Measurements from ENCODE around the gene LAMA4.

Gene LAMA4

GRCh38 chr6:112258642-112259336 is 4.4 kb upstream of the LAMA4 start:
- no peak for TF ChIP-seq YY1 (IDR thresholded peaks at IDR 0.05; ENCODE audit: insufficient read depth, insufficient read length)
- TF ChIP-seq ZNF274 (IDR thresholded peaks at IDR 0.05; ENCODE audit: low read depth, low read length): no peak
- no peak for TF ChIP-seq SUZ12 (IDR thresholded peaks at IDR 0.05; ENCODE audit: extremely low read depth, insufficient read depth, insufficient read length)
- no peak for DNase-seq (ENCODE audit: low read depth, low spot score)
- no peaks in the 10 kb centered on the region for H3K9me3 ChIP-seq (ENCODE audit: insufficient read depth, low read length)

GRCh38 chr6:112257178-112257855 is 3.0 kb upstream of the LAMA4 start:
- no peak overlapping the region for H3K4me3 ChIP-seq (ENCODE audit: insufficient read length, low read depth)
- no peak for TF ChIP-seq YY1 (IDR thresholded peaks at IDR 0.05; ENCODE audit: insufficient read depth, insufficient read length)
- TF ChIP-seq SUZ12 (IDR thresholded peaks at IDR 0.05; ENCODE audit: extremely low read depth, insufficient read depth, insufficient read length): no peak
- no peak for TF ChIP-seq ZNF274 (IDR thresholded peaks at IDR 0.05; ENCODE audit: low read depth, low read length)
- no peaks in the 10 kb centered on the region for H3K36me3 ChIP-seq (ENCODE audit: insufficient read depth, insufficient read length, low read length)
- no peaks in the 10 kb centered on the region for H3K9me3 ChIP-seq (ENCODE audit: insufficient read depth, low read length)
- H3K4me1 ChIP-seq (ENCODE audit: insufficient read depth, insufficient read length): no peaks in the 10 kb centered on the region
- H3K9ac ChIP-seq (ENCODE audit: insufficient read length, low read depth): no peak overlapping the region
- peaks cover 34% of the 10 kb centered on the region for H3K27me3 ChIP-seq (ENCODE audit: insufficient read depth, insufficient read length)
- no peak for DNase-seq (ENCODE audit: low read depth, low spot score)

More at GRCh38 chr6:112258642-112259336, 4.4 kb upstream of the LAMA4 start:
- H3K36me3 ChIP-seq (ENCODE audit: insufficient read depth, insufficient read length, low read length): no peaks in the 10 kb centered on the region
- H3K4me3 ChIP-seq (ENCODE audit: insufficient read length, low read depth): no peak overlapping the region
- H3K27me3 ChIP-seq (ENCODE audit: insufficient read depth, insufficient read length): peaks cover 19% of the 10 kb centered on the region
- no peak overlapping the region for H3K9ac ChIP-seq (ENCODE audit: insufficient read length, low read depth)
- H3K4me1 ChIP-seq (ENCODE audit: insufficient read depth, insufficient read length): no peaks in the 10 kb centered on the region

DNA sequence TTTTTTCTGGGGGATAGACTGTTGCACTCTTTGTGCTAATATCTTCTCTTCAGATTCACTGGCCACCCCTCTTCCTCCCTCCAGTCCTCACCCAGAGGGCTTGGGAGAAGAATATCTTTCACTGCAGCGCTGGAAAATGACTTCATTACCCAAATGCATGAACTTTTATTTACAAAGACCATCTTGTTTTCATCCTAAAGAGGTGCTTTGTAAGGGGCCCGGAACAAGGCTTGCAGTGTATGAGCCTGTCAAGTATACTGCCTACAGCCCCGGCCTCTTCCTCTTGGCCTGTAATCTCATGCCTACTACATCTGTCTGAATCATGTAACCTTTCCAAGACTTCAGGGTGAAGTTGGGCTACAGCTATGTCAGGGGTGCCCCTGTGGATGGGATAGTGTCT is 554 bp upstream of the LAMA4 start:
- no peak for TF ChIP-seq YY1 (IDR thresholded peaks at IDR 0.05; ENCODE audit: insufficient read depth, insufficient read length)
- no peak for TF ChIP-seq SUZ12 (IDR thresholded peaks at IDR 0.05; ENCODE audit: extremely low read depth, insufficient read depth, insufficient read length)
- TF ChIP-seq ZNF274 (IDR thresholded peaks at IDR 0.05; ENCODE audit: low read depth, low read length): no peak
- Histone ChIP-seq H3K9me3 (ENCODE audit: insufficient read depth, low read length) (no peaks in the 10 kb centered on the region), H3K36me3 (ENCODE audit: insufficient read depth, insufficient read length, low read length) (no peaks in the 10 kb centered on the region), H3K4me1 (ENCODE audit: insufficient read depth, insufficient read length) (no peaks in the 10 kb centered on the region), H3K27me3 (ENCODE audit: insufficient read depth, insufficient read length) (peaks cover 48% of the 10 kb centered on the region), H3K4me3 (ENCODE audit: insufficient read length, low read depth) (no peak overlapping the region), H3K9ac (ENCODE audit: insufficient read length, low read depth) (no peak overlapping the region)
- DNase-seq (ENCODE audit: low read depth, low spot score): no peak

- Histone ChIP-seq H3K9ac (ENCODE audit: insufficient read length, low read depth) (peak overlapping the region; percentile 71), H3K27me3 (ENCODE audit: insufficient read depth, insufficient read length) (peaks cover 48% of the 10 kb centered on the region), H3K9me3 (ENCODE audit: insufficient read depth, low read length) (no peaks in the 10 kb centered on the region), H3K36me3 (ENCODE audit: insufficient read depth, insufficient read length, low read length) (no peaks in the 10 kb centered on the region), H3K4me3 (ENCODE audit: insufficient read length, low read depth) (peak overlapping the region; percentile 46), H3K4me1 (ENCODE audit: insufficient read depth, insufficient read length) (no peaks in the 10 kb centered on the region)
- no peak for DNase-seq (ENCODE audit: low read depth, low spot score)
- TF ChIP-seq ZNF274 (IDR thresholded peaks at IDR 0.05; ENCODE audit: low read depth, low read length) (no peak), SUZ12 (IDR thresholded peaks at IDR 0.05; ENCODE audit: extremely low read depth, insufficient read depth, insufficient read length) (no peak), YY1 (IDR thresholded peaks at IDR 0.05; ENCODE audit: insufficient read depth, insufficient read length) (no peak)
These were observed 898 bp downstream of the LAMA4 start for GRCh38 chr6:112253498-112253840.

DNA sequence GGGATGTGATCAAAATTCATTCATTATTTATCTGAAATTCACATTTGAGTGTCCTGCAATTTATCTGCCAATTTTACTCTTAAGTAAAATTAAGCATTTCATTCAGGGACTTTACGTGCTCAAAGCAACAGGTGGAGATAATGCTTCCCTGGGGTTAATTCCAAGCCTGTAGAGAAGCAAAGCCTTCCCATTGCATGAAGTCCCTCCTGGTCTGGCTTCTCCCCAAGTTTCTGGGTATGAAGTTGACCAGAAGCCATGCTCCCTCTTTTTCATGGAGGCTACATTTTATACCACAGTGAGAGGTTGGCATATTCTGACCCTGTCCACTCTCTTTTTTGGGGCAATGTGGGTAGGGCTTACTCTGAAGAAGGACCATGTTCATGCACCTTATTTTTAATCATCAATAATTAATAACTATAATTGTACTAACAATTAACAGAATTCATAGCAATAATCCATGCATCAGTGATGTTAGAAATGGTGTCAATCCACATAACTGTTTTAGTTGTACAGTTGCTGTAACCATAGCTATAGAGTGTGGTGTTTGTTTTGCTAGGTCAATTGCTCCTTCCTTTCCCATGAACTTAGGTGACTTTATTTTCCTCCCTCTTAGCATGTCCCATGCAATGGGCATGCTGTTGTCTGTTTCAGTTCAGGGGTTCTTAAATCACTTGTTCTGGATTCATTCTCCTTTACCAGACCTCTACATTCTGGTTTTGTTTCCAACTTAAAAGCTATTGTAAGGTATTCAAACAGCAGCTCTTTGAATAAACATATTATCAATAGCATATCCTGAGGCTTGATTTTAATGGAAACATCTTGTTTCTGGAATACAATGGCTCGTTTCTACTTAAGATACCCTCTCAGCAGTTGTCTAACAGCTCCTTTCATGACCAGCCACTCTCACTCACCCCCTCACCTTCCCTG is 1.5 kb downstream of the LAMA4 start:
- Histone ChIP-seq H3K27me3 (ENCODE audit: insufficient read depth, insufficient read length) (peaks cover 48% of the 10 kb centered on the region), H3K36me3 (ENCODE audit: insufficient read depth, insufficient read length, low read length) (no peaks in the 10 kb centered on the region), H3K9ac (ENCODE audit: insufficient read length, low read depth) (no peak overlapping the region), H3K4me3 (ENCODE audit: insufficient read length, low read depth) (peak overlapping the region; percentile 46), H3K9me3 (ENCODE audit: insufficient read depth, low read length) (no peaks in the 10 kb centered on the region), H3K4me1 (ENCODE audit: insufficient read depth, insufficient read length) (no peaks in the 10 kb centered on the region)
- no peak for DNase-seq (ENCODE audit: low read depth, low spot score)
- TF ChIP-seq YY1 (IDR thresholded peaks at IDR 0.05; ENCODE audit: insufficient read depth, insufficient read length): no peak
- no peak for TF ChIP-seq ZNF274 (IDR thresholded peaks at IDR 0.05; ENCODE audit: low read depth, low read length)
- TF ChIP-seq SUZ12 (IDR thresholded peaks at IDR 0.05; ENCODE audit: extremely low read depth, insufficient read depth, insufficient read length): no peak

DNA sequence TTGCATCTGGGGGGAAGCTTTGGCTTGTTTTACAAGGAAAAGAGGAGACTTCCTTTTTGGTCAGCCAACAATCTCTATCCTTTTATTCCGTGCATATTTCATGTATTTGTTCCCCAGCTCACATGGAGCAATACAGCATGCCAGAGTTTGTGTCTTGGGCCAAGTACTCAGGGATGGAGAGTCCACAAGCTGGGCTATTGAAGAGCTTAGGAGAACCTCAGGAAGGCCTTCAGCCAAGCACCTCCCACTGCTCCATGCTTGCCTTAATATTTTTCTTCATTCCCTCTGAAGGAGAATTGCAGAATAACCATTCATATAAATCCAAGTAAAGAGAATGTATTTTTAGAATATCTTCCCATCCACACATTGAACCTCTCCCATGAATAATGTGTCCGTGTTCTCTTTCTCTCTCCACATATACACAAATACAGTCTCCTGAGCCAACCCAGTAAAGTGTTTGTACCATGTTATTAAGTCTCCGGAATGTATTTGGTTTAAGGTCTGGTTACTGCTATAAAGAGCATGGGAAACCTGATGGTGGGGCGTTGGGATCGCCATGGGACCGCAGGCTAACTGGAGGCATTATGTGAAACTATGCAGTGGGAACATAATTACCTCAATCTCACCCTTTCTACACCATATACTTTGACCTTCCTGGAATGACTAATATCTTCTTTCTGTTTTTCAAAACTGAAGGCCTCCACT is 3.0 kb downstream of the LAMA4 start:
- Histone ChIP-seq H3K4me3 (ENCODE audit: insufficient read length, low read depth) (no peak overlapping the region), H3K27me3 (ENCODE audit: insufficient read depth, insufficient read length) (peaks cover 48% of the 10 kb centered on the region), H3K4me1 (ENCODE audit: insufficient read depth, insufficient read length) (no peaks in the 10 kb centered on the region), H3K9ac (ENCODE audit: insufficient read length, low read depth) (no peak overlapping the region), H3K36me3 (ENCODE audit: insufficient read depth, insufficient read length, low read length) (no peaks in the 10 kb centered on the region), H3K9me3 (ENCODE audit: insufficient read depth, low read length) (no peaks in the 10 kb centered on the region)
- DNase-seq (ENCODE audit: low read depth, low spot score): no peak
- no peak for TF ChIP-seq YY1 (IDR thresholded peaks at IDR 0.05; ENCODE audit: insufficient read depth, insufficient read length)
- no peak for TF ChIP-seq ZNF274 (IDR thresholded peaks at IDR 0.05; ENCODE audit: low read depth, low read length)
- TF ChIP-seq SUZ12 (IDR thresholded peaks at IDR 0.05; ENCODE audit: extremely low read depth, insufficient read depth, insufficient read length): no peak

All from NT2/D1 (cell line).